Measurements from ENCODE around the gene ADNP2. TPM values are rescaled to one million over a fixed set of nuclear protein-coding genes. Genes with fewer than 3 reads are reported as not detected.

Gene ADNP2
- total RNA-seq, 4 donors from 2014 or later = 16.0 to 30.1 (median 22.3) TPM

GRCh38 chr18:80180778-80181564 is 71.9 kb downstream of the ADNP2 start:
- TF ChIP-seq CTCF (IDR thresholded peaks at IDR 0.05) = no peak
- no peak for TF ChIP-seq POLR2AphosphoS5 (IDR thresholded peaks at IDR 0.05)
- no peak for TF ChIP-seq EP300 (IDR thresholded peaks at IDR 0.05; ENCODE audit: low read depth)
- TF ChIP-seq POLR2A (IDR thresholded peaks at IDR 0.05) = no peak
- H3K27me3 ChIP-seq = no peaks in the 10 kb centered on the region
- H3K4me3 ChIP-seq = no peak overlapping the region
- no peaks in the 10 kb centered on the region for H3K36me3 ChIP-seq
- H3K4me1 ChIP-seq = no peaks in the 10 kb centered on the region
- H3K9me3 ChIP-seq = no peaks in the 10 kb centered on the region
- H3K27ac ChIP-seq = no peak overlapping the region
- no peak for DNase-seq
- intact Hi-C loops (cut with DNase I; ENCODE audit: low total_unique reads) (no loop called here), in situ Hi-C loops (cut with MboI; ENCODE audit: low pct_ligation_motif_present in 1 of 4, low pct_unique_long_range_greater_than_20kb in 1 of 4, low sequenced_read_pairs in 3 of 4) (no loop called here)
- 89% methylated on average over 28 of the region's 33 CpGs; no CpG with 5 or more reads in 1 of the 2 donors for WGBS, 2 donors (ENCODE audit: low coverage in 1 of 2)

- no peak overlapping the region for H3K4me3 ChIP-seq
- H3K36me3 ChIP-seq = no peaks in the 10 kb centered on the region
- DNase-seq = no peak
- no peak overlapping the region for H3K27ac ChIP-seq
- H3K4me1 ChIP-seq = no peaks in the 10 kb centered on the region
- in situ Hi-C loops (cut with MboI; ENCODE audit: low pct_ligation_motif_present in 1 of 4, low pct_unique_long_range_greater_than_20kb in 1 of 4, low sequenced_read_pairs in 3 of 4) (no loop called here), intact Hi-C loops (cut with DNase I; ENCODE audit: low total_unique reads) (no loop called here)
- WGBS, 2 donors (ENCODE audit: low coverage in 1 of 2) = 45 to 73% methylated on average over 1 to 12 of the region's 12 CpGs
- TF ChIP-seq EP300 (IDR thresholded peaks at IDR 0.05; ENCODE audit: low read depth) = no peak
- TF ChIP-seq CTCF (IDR thresholded peaks at IDR 0.05) = no peak
- no peak for TF ChIP-seq POLR2AphosphoS5 (IDR thresholded peaks at IDR 0.05)
- no peak for TF ChIP-seq POLR2A (IDR thresholded peaks at IDR 0.05)
- no peaks in the 10 kb centered on the region for H3K27me3 ChIP-seq
- H3K9me3 ChIP-seq = no peaks in the 10 kb centered on the region
Measured at GRCh38 chr18:80181642-80182461, 72.8 kb downstream of the ADNP2 start.

- in situ Hi-C loops (cut with MboI; ENCODE audit: low pct_ligation_motif_present in 1 of 4, low pct_unique_long_range_greater_than_20kb in 1 of 4, low sequenced_read_pairs in 3 of 4) (no loop called here), intact Hi-C loops (cut with DNase I; ENCODE audit: low total_unique reads) (no loop called here)
- no peak overlapping the region for H3K4me3 ChIP-seq
- no peaks in the 10 kb centered on the region for H3K36me3 ChIP-seq
- no peak for TF ChIP-seq EP300 (IDR thresholded peaks at IDR 0.05; ENCODE audit: low read depth)
- no peak for TF ChIP-seq POLR2A (IDR thresholded peaks at IDR 0.05)
- no peak for TF ChIP-seq POLR2AphosphoS5 (IDR thresholded peaks at IDR 0.05)
- no peak for TF ChIP-seq CTCF (IDR thresholded peaks at IDR 0.05)
- no peaks in the 10 kb centered on the region for H3K4me1 ChIP-seq
- H3K27ac ChIP-seq = no peak overlapping the region
- 89 to 100% methylated on average over 1 to 9 of the region's 9 CpGs for WGBS, 2 donors (ENCODE audit: low coverage in 1 of 2)
- no peaks in the 10 kb centered on the region for H3K27me3 ChIP-seq
- no peaks in the 10 kb centered on the region for H3K9me3 ChIP-seq
- no peak for DNase-seq
Measured at GRCh38 chr18:80182855-80183254, 73.8 kb downstream of the ADNP2 start.

- Histone ChIP-seq H3K9me3 (no peaks in the 10 kb centered on the region), H3K27ac (no peak overlapping the region), H3K4me1 (no peaks in the 10 kb centered on the region), H3K4me3 (no peak overlapping the region), H3K36me3 (no peaks in the 10 kb centered on the region), H3K27me3 (no peaks in the 10 kb centered on the region)
- intact Hi-C loops (cut with DNase I; ENCODE audit: low total_unique reads) = no loop called here
- TF ChIP-seq POLR2AphosphoS5 (IDR thresholded peaks at IDR 0.05) (no peak), EP300 (IDR thresholded peaks at IDR 0.05; ENCODE audit: low read depth) (no peak), POLR2A (IDR thresholded peaks at IDR 0.05) (no peak), CTCF (IDR thresholded peaks at IDR 0.05) (no peak)
- DNase-seq = no peak
- in situ Hi-C loops (cut with MboI; ENCODE audit: low pct_ligation_motif_present in 1 of 4, low pct_unique_long_range_greater_than_20kb in 1 of 4, low sequenced_read_pairs in 3 of 4) = no loop called here
- WGBS, 2 donors (ENCODE audit: low coverage in 1 of 2) = 79 to 87% methylated on average over 6 to 13 of the region's 13 CpGs
Measured at GRCh38 chr18:80183273-80184050, 74.4 kb downstream of the ADNP2 start.

Data from transverse colon (tissue), 4 donors.